Tibial artery (tissue), 4 donors: ENCODE data around the gene DLG2.

Experiments
- DNase-seq, 2 donors: peaks; one replicate each; pipeline ENCODE4 v3.0.0-alpha.2; 2019
- H3K27ac ChIP-seq, 2 donors: fragments of 200-600 bp; sonication (generic) in 1 of 2; 1 replicate in 1 of 2; 2 replicates in 1 of 2; pipeline ENCODE4 v1.5.1; 2018 to 2019; ENCODE audit warnings: mild to moderate bottlenecking in 1 of 2
- H3K27me3 ChIP-seq, 2 donors: fragments of 200-600 bp; sonication (generic) in 1 of 2; one replicate each; pipeline versions ENCODE4 v1.5.1 to v1.6.0; 2016 to 2019
- H3K36me3 ChIP-seq, 3 donors: fragments of 200-600 bp; sonication (generic) in 2 of 3; one replicate each; pipeline ENCODE4 v1.5.1; 2016 to 2019; ENCODE audit warnings: mild to moderate bottlenecking in 2 of 3
- H3K4me1 ChIP-seq, 4 donors: fragments of 200-600 bp; sonication (generic) in 2 of 4; 1 replicate in 3 of 4; 2 replicates in 1 of 4; pipeline ENCODE4 v1.5.1; 2016 to 2019
- H3K4me3 ChIP-seq, 2 donors: fragments of 200-600 bp; sonication (generic) in 1 of 2; 1 replicate in 1 of 2; 2 replicates in 1 of 2; pipeline ENCODE4 v1.5.1; 2018 to 2019; ENCODE audit warnings: mild to moderate bottlenecking in 2 of 2
- H3K9me3 ChIP-seq, 3 donors: fragments of 200-600 bp; sonication (generic) in 1 of 3; one replicate each; pipeline ENCODE4 v1.5.1; 2016 to 2019
- CTCF ChIP-seq, 2 experiments: fragments of 200-600 bp in 1 of 2; fragments of 450-650 bp in 1 of 2; IDR thresholded peaks; one replicate each; pipeline ENCODE4 v1.5.1; 2017 to 2019; ENCODE audit warnings: antibody characterized with exemption in 2 of 2, mild to moderate bottlenecking in 1 of 2, moderate library complexity in 1 of 2
- intact Hi-C: fragments of 100-400 bp; cut with DNase I; formaldehyde crosslinking; loops from one replicate; pipeline ENCODE4 v1.15.0; 2023; ENCODE audit warnings: low total_unique reads

The DLG2 gene

DNA sequence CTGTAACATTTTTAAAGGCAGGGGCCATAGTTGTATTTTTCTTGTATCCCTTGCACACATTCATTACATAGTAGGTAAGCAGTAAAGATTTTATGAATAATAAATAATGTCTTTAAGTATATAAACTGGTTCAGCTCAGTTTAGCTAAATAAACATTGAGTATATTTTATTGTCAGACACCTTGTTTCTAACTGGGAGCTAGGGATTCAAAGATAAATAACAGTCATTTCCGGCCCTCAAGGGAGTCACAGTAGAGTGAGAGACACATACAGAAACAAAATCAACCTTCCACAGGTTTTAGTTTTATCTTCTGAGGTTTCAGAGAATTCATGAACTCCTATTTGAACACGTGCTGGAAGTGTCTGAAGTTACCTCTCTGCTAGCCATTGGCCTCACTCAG lies 760.2 kb downstream of the DLG2 start:
- Histone ChIP-seq H3K36me3 (no peaks in the 10 kb centered on the region), H3K4me1 (peaks cover 0 to 28% (median 7%) of the 10 kb centered on the region in 4 donors), H3K27ac (no peak overlapping the region), H3K9me3 (no peaks in the 10 kb centered on the region), H3K4me3 (no peak overlapping the region), H3K27me3 (no peaks in the 10 kb centered on the region)
- TF ChIP-seq CTCF (IDR thresholded peaks at IDR 0.05): no peak
- DNase-seq: no peak
- intact Hi-C loops: no loop called here

- no peak for TF ChIP-seq CTCF (IDR thresholded peaks at IDR 0.05)
These were observed 761.2 kb downstream of the DLG2 start for GRCh38 chr11:84865791-84866535.

DNA sequence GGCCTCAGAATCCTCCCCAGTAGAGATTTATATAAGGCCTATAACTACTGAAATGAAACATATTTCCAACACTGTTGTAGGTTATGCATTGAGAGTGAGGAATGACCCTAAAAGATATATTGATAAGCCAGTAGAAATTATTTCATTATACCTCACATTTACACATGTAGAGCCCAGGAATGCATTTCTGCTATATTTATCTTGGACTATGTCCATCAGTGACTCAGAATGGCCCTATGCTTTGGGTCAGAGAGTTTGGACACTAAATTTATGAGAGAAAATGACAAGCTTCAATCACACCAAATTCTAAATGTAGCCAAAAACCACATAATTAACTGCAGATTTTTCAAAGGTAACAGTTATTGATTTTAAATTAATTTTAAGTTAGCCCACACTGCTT lies 761.9 kb downstream of the DLG2 start:
- Histone ChIP-seq H3K36me3 (no peaks in the 10 kb centered on the region), H3K4me1 (peaks cover 0 to 28% (median 7%) of the 10 kb centered on the region in 4 donors), H3K9me3 (no peaks in the 10 kb centered on the region), H3K27me3 (no peaks in the 10 kb centered on the region), H3K27ac (no peak overlapping the region), H3K4me3 (no peak overlapping the region)
- no peak for DNase-seq
- TF ChIP-seq CTCF (IDR thresholded peaks at IDR 0.05): no peak
- intact Hi-C loops: no loop called here

More at GRCh38 chr11:84865791-84866535, 761.2 kb downstream of the DLG2 start:
- Histone ChIP-seq H3K4me1 (peaks cover 0 to 28% (median 7%) of the 10 kb centered on the region in 4 donors), H3K36me3 (no peaks in the 10 kb centered on the region), H3K27ac (no peak overlapping the region), H3K27me3 (no peaks in the 10 kb centered on the region), H3K4me3 (no peak overlapping the region), H3K9me3 (no peaks in the 10 kb centered on the region)
- no peak for DNase-seq
- intact Hi-C loops: no loop called here

DNA sequence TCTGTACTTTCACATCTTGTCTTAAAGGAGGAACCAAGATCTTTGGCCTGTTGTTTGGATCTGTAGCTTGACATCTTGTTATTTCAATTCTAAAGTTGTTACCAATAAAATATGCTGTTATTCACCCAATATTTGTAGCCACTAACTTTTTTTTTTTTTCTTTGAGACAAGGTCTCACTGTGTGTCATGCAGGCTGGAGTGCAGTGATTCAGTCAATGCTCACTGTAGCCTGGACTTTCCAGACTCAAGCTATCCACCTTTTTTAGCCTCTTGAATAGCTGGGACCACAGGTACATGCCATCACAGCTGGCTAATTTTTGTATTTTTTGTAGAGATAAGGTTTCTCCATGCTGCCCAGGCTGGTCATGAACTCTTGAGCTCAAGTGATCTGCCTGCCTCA lies 769.4 kb downstream of the DLG2 start:
- Histone ChIP-seq H3K36me3 (no peaks in the 10 kb centered on the region), H3K4me3 (no peak overlapping the region), H3K4me1 (peaks cover 0 to 13% (median 0%) of the 10 kb centered on the region in 4 donors), H3K27ac (no peak overlapping the region), H3K9me3 (no peaks in the 10 kb centered on the region), H3K27me3 (no peaks in the 10 kb centered on the region)
- no peak for TF ChIP-seq CTCF (IDR thresholded peaks at IDR 0.05)
- intact Hi-C loops: no loop called here
- DNase-seq: no peak

GRCh38 chr11:84855508-84856245 lies 771.5 kb downstream of the DLG2 start:
- H3K27ac ChIP-seq: no peak overlapping the region
- no peaks in the 10 kb centered on the region for H3K9me3 ChIP-seq
- no peaks in the 10 kb centered on the region for H3K36me3 ChIP-seq
- TF ChIP-seq CTCF (IDR thresholded peaks at IDR 0.05): no peak
- no peaks in the 10 kb centered on the region for H3K27me3 ChIP-seq
- H3K4me3 ChIP-seq: no peak overlapping the region
- intact Hi-C loops: no loop called here
- no peak for DNase-seq
- peaks cover 0 to 13% (median 0%) of the 10 kb centered on the region in 4 donors for H3K4me1 ChIP-seq
